SK-MEL-5 (cell line): ENCODE results near the gene ERC2. TPM values are rescaled to one million over a fixed set of nuclear protein-coding genes. Genes with fewer than 3 reads are reported as not detected.

ENCODE experiments used
- DNase-seq: peaks from one replicate; pipeline ENCODE4 v3.0.0-alpha.2; 2016; ENCODE audit warnings: low read depth, low spot score
- in situ Hi-C: cut with HindIII; loops from 2 replicates; pipeline ENCODE4 v1.10.0; 2016; ENCODE audit warnings: low sequenced_read_pairs, high pct_unique_total_duplicates, low pct_unique_long_range_greater_than_20kb
- total RNA-seq: library from RNA; depleted of rRNA; stranded (reverse); fragments of >200 nt; shearing (Covaris generic); gene quantifications from 2 replicates; pipeline ENCODE4 v1.2.3, GENCODE V29; 2014

Gene ERC2
- total RNA-seq, 1 experiment from 2014 or later = 0.50 TPM

DNA sequence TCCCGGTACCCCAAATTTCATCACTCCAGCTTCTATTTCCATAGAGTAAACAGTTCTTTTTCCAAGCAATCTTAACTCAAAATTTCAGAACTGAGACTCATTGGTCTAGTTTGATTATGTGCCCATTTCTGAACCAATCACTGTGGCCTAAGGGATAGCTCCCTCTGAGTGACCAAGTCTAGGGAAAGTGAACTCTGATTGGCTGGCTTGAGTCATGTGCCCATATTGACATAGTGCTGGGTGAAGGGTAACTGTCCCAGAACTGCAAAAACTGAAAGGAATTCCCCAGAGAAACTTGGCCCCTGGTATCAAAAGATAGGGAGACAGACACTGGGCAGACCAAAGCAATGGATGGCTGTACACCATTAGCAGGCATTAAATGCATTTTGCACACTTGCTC is 810.0 kb downstream of the ERC2 start:
- in situ Hi-C loops = no loop called here
- DNase-seq = no peak

DNA sequence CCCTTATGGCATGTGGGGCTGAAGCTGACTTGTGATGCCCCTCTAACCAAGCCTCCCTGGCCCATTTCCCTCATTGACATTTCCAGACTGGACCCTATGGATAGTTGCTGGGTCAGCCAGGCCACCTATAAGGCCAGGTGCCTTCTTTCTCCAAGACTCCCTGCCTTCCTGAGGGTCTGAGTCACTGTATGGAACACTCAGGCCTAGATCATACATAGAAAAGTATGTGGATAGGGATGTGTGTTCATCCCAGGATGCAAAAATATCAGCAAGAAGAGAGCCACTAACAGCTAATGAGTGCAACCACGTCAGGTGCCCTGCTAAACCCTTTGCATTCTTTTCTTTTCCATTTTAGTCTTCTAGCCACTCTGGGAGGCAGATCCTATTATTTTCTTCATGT is 812.7 kb downstream of the ERC2 start:
- in situ Hi-C loops = no loop called here

DNA sequence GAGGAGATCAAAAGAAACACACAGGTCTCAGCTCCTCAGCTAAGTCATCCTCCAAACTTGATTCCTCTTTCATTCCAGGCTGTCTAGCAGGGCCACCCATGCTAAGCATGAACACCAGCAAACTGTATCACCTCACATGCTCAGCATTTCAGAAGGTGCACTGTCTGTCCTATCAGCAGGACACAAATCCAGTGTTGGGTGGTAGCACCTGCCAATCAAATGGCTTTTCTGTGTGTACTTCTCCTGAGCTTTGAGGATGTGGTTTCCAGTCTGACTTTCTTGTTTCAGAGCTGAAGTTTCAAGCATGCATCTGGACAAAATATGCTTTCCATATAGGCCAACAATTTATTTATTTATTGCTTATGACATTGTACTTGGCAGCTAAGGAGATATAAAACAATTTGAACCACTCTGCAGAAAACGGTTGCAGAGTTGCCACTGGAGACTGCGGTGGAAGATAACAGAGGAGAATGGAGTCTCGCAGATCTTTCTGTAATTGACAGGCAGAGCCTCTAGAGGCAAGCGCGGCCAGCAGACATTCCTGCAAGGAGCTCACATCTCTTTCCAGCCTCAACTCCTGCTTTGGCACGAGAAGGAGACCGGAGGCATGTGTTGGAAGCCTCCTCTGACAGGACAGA is 814.0 kb downstream of the ERC2 start:
- DNase-seq = no peak
- in situ Hi-C loops = no loop called here

More for the DNA sequence above, 812.7 kb downstream of the ERC2 start:
- no peak for DNase-seq

GRCh38 chr3:55651011-55651410 is 817.3 kb downstream of the ERC2 start:
- in situ Hi-C loops = no loop called here

GRCh38 chr3:55650011-55650410 is 818.3 kb downstream of the ERC2 start:
- in situ Hi-C loops = no loop called here

More at GRCh38 chr3:55651011-55651410, 817.3 kb downstream of the ERC2 start:
- peak; percentile 12 for DNase-seq

GRCh38 chr3:55649554-55649953 is 818.7 kb downstream of the ERC2 start:
- no peak for DNase-seq
- in situ Hi-C loops = no loop called here

More at GRCh38 chr3:55650011-55650410, 818.3 kb downstream of the ERC2 start:
- DNase-seq = no peak

DNA sequence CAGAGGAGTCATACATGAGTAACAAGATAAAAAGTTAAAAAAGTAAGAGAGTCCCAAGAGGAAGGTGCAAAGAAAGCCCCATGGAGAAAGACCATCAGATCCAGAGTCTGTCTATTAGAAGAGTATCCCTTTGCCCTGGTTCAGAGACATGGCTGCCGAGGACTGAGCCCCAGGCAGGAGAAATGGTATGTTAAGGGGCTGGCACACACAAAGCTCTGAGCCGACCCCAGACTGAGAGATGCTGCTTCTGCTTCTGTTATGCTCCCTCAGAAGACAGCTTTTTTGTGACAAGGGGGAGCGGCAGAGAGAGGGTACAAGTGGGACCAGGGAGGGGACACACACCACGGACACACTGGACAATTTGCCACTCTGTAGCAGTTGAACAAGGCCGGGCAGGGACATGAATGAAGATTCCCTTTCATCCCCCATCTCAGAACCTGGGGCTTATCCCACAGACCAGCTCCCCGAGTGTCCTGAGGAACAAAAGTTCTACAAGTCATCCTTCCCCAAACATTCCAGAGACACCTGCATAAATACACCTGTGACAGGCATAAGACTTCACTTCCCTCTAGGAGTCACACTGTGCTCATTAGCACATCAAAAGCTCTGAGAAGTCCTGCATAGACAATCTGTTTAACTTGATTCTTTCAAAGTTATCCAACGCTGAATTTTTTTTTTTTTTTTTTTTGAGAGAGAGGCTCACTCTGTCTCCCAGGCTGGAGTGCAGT is 819.5 kb downstream of the ERC2 start:
- DNase-seq = no peak
- in situ Hi-C loops = no loop called here

GRCh38 chr3:55647670-55648069 is 820.6 kb downstream of the ERC2 start:
- in situ Hi-C loops = no loop called here
- no peak for DNase-seq

DNA sequence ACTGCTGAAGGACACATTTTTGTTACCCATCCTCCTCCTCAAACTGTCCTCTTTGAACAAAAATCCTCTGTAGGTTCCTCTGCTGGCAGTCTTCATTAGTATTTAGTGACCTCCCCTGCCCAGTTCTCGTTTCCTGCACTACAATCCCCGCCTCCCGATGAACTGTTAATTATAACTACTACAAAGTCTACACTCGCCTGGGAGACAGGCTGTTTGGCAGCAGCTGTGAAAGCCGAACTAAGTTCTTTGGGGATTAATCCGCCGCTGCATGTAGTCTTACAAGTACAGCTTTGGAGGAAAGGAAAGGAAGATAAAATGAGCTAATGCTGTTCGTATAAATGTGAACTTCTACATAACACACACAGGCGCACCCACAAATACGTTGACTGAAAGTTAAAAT is 821.2 kb downstream of the ERC2 start:
- no peak for DNase-seq
- in situ Hi-C loops = no loop called here

DNA sequence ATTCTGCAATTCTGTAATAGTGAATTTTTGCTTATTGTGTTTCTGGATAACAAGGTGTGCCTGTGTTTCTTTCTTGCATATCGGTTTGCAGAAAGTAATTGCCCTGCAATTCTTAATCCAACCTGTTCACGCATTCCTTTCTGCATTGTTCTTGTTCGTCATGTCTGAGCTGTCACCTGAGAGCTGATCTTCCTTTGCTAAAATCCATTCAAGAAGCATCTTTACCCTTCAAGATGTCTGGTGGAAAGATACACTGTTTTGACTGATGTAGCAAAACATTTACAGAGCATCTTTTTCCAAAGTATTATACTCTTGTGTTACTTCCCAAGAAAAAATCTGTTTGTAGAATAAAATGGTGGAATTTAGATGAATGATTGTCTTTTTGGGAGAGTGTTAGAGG is 822.1 kb downstream of the ERC2 start:
- in situ Hi-C loops = no loop called here

GRCh38 chr3:55645422-55645821 is 822.8 kb downstream of the ERC2 start:
- no peak for DNase-seq
- in situ Hi-C loops = no loop called here

More for the DNA sequence above, 822.1 kb downstream of the ERC2 start:
- no peak for DNase-seq

DNA sequence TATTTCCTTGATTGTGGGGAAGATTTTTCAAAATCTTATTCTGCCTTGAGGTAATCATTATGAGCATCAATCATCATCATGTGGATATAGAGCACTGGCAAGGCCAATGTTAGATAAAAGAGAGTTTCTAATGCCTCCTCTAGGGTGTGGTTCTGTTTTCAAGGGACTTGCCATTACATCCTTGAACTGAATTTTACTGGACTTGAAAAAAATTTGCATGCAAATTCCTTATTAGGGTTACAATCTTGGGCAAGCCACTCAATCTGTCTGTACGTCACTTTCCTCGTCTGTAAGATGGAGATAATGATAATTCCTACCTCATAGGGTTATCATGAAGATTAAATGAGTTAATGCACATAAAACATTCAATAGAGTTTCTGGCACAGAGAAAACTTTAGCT is 825.0 kb downstream of the ERC2 start:
- in situ Hi-C loops = no loop called here

DNA sequence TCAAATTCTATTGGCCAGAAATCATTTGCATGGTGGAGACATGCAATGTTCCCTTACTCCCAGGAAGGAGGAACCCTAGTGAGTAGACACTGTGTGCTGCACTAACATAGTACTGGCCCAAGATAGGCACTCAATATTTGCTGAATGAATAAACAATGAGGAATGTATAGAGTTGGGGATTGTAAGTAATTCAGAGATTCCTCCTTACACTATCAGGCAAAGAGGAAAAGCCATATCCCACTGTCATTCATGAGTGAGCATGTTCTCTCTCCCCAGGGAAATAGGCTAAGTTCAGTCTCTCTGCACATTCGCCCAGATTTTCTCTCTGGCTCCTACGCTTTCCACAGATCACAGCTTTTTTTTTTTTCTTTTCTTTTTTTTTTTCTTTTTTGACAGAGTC is 826.3 kb downstream of the ERC2 start:
- no peak for DNase-seq
- in situ Hi-C loops = no loop called here

More for the DNA sequence above, 825.0 kb downstream of the ERC2 start:
- no peak for DNase-seq

DNA sequence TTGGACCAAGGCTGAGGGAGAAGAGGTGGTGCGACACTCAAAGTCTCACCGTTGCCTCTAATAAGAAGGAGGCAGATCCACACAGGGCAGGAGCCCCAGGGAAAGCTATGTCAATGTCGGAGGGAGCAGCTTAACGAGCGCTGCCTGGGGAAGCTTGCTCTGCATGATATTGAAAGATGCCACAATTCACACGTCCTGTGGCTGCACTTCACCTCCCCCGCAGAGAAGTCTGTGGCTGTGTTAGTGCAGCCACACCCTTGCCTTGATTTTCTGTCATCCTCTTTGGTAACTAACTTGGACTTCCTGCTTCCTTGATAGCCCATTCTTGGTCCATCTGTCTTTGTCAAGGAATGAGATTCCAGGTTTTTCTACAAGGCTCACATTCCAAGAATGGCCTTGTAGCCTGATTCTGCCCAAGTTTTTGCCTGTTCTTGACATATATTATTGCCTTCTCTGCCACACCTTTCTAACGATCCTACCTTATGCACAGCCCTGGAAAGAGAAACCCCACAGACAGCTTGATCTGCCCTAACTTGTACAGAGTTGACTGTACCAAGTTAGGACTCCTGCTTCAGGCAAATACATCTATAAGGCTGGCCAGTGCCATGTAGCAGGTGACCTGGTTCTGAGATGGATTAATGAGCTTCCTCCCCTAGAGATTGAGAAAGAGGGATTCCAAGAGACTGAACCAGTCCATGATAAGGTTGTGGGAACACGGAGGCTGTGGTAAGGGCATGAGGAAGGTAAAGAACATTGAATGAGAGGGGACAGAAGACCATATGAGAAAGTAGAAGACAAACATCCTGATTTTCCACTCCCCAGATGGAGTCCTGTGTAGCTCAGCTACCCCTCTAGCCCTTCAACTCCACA is 828.1 kb downstream of the ERC2 start:
- in situ Hi-C loops = no loop called here
- no peak for DNase-seq

GRCh38 chr3:55639143-55639542 is 829.1 kb downstream of the ERC2 start:
- in situ Hi-C loops = no loop called here

GRCh38 chr3:55637906-55638638 is 830.2 kb downstream of the ERC2 start:
- in situ Hi-C loops = no loop called here

More at GRCh38 chr3:55639143-55639542, 829.1 kb downstream of the ERC2 start:
- DNase-seq = no peak

DNA sequence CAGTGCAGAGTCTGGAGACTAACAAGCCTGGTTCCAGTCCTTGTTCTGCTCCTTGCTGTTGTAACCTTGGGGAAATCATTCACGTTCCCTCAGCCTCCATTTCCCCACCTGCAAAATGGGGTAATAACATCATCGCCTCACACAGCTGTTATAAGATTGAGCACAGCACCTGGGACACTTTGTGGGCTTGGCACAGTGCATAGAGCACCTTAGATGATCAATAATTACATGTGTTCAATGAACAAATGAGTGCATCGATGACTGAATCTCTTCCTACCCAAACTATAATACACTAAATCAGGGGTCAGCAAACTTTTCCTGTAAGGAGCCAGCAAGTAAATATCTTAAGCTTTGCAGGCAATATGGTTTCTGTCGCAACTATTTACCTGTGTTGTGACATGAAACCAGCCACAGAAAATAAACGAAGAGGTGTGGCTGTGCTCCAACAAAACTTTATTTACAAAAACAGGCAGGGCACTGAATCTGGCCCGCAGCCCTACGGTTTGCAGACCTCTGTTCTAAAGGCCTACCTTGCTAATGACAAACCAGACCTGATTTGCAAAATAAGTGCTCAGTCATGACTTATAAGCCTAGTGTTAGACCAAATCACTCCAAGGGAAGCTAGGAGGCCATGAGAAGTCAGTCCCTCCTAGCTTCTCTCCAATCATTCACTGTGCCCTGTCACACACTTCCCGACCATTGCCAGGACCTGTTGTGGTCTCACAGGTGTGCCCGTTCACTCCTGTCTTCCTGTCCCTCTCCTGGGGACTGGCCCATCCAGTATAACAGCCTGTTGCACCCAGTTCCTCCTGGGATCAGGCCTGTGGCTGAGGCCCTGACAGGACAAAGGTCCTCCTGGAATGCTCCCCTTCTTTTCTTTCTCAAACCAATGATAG is 831.7 kb downstream of the ERC2 start:
- in situ Hi-C loops = no loop called here
- no peak for DNase-seq

More at GRCh38 chr3:55637906-55638638, 830.2 kb downstream of the ERC2 start:
- DNase-seq = peak; percentile 61
